HepG2 (cell line): Measurements from ENCODE around the gene MYCT1. TPM values are rescaled to one million over a fixed set of nuclear protein-coding genes. Genes with fewer than 3 reads are reported as not detected.

ENCODE experiments used
- ATAC-seq: fragments of 200-7000 bp; cut with Tn5 transposase; 3 replicates; pipeline ENCODE4 v1.9.1; 2020; ENCODE audit warnings: mild to moderate bottlenecking, moderate library complexity
- BruUV-seq: library from RNA; stranded (reverse); fragments of 400-500 nt; replicated peaks from 2 replicates; lab custom pipeline; 2021; lab: Mats Ljungman, UMichigan
- CTCF ChIA-PET: fragments of 300-600 bp; formaldehyde crosslinking; extraction: SDS; loops from one replicate; lab custom pipeline; 2021; ENCODE audit warnings: low total read pairs, inconsistent platforms, low intra/inter-chr PET ratio; lab: Yijun Ruan, JAX
- POLR2A ChIA-PET: fragments of 350-600 bp; sonication (Branson Sonifier 250); formaldehyde crosslinking; loops from one replicate; lab custom pipeline; 2020; ENCODE audit warnings: antibody characterized with exemption, inconsistent platforms; lab: Yijun Ruan, JAX
- DNase-seq: peaks from one replicate; pipeline ENCODE4 v3.0.0-alpha.2; 2015; ENCODE audit warnings: low spot score
- FAIRE-seq: peaks from 3 replicates; lab custom pipeline; 2011; peaks lifted over from hg19 to GRCh38; lab: Jason Lieb, UNC
- H2AFZ ChIP-seq: one replicate; pipeline ENCODE4 v1.6.1; 2011; ENCODE audit warnings: low read length, inconsistent platforms
- H3K27ac ChIP-seq: fragments of 300-600 bp; 3 replicates; pipeline ENCODE4 v1.8.0; 2011; ENCODE audit warnings: mixed run types, mild to moderate bottlenecking, mixed read lengths, low read length, inconsistent platforms; ENCODE audit not compliant: insufficient read depth; ENCODE audit errors: extremely low read length
- H3K27me3 ChIP-seq, 2 experiments: fragments of 200-600 bp in 1 of 2; 2 replicates in 1 of 2; 3 replicates in 1 of 2; pipeline versions ENCODE4 v1.6.0 to v1.8.0; 2011; ENCODE audit warnings: low read length in 2 of 2, mild to moderate bottlenecking in 2 of 2, moderate library complexity in 2 of 2, inconsistent platforms in 1 of 2; ENCODE audit not compliant: insufficient read depth in 2 of 2, control insufficient read depth in 1 of 2
- H3K36me3 ChIP-seq, 2 experiments: fragments of 200-600 bp in 1 of 2; replicated peaks in 1 of 2; 2 replicates in 1 of 2; 3 replicates in 1 of 2; pipeline versions ENCODE4 v1.5.1 to v1.8.0; 2011; ENCODE audit warnings: low read length in 2 of 2, inconsistent platforms in 1 of 2; ENCODE audit not compliant: insufficient read depth in 2 of 2, control insufficient read depth in 1 of 2
- H3K4me1 ChIP-seq: 2 replicates; pipeline ENCODE4 v1.5.1; 2012; ENCODE audit warnings: low read length, inconsistent platforms; ENCODE audit not compliant: insufficient read depth
- H3K4me2 ChIP-seq: 2 replicates; pipeline ENCODE4 v1.6.0; 2011; ENCODE audit warnings: low read depth, low read length, inconsistent platforms
- H3K4me3 ChIP-seq, 3 experiments: fragments of 200-600 bp in 1 of 3; sonication (generic), shearing (Covaris generic) in 1 of 3; replicated peaks in 1 of 3; 2 replicates each; pipeline ENCODE4 v1.5.1; 2011 to 2016; ENCODE audit warnings: low read length in 3 of 3, inconsistent platforms in 2 of 3, low read depth in 2 of 3, mild to moderate bottlenecking in 2 of 3, control low read depth in 1 of 3, mixed read lengths in 1 of 3; ENCODE audit not compliant: insufficient read depth in 1 of 3
- H3K79me2 ChIP-seq: one replicate; pipeline ENCODE4 v1.6.1; 2011; ENCODE audit warnings: low read length, inconsistent platforms; ENCODE audit not compliant: insufficient read depth
- H3K9ac ChIP-seq: 2 replicates; pipeline ENCODE4 v1.6.0; 2011; ENCODE audit warnings: mild to moderate bottlenecking, low read depth, low read length, inconsistent platforms; ENCODE audit not compliant: insufficient read depth
- H3K9me3 ChIP-seq: 2 replicates; pipeline ENCODE4 v1.5.1; 2012; ENCODE audit warnings: mild to moderate bottlenecking, low read length
- H4K20me1 ChIP-seq: 2 replicates; pipeline ENCODE4 v1.6.0; 2011; ENCODE audit warnings: inconsistent platforms, mild to moderate bottlenecking, low read length, moderate library complexity; ENCODE audit not compliant: insufficient read depth
- ATM ChIP-seq: fragments of 450-650 bp; IDR thresholded peaks from 2 replicates; pipeline ENCODE4 v1.7.1; 2017; ENCODE audit warnings: mild to moderate bottlenecking, borderline replicate concordance
- BRD4 ChIP-seq: sonication (generic); formaldehyde crosslinking; IDR thresholded peaks from 2 replicates; pipeline ENCODE4 v1.4.0; 2020; ENCODE audit warnings: missing genetic modification reagents
- EED ChIP-seq: sonication (generic); formaldehyde crosslinking; IDR thresholded peaks from 2 replicates; pipeline ENCODE4 v1.5.0; 2020; ENCODE audit warnings: mild to moderate bottlenecking, missing genetic modification reagents
- IRX3 ChIP-seq: sonication (generic); formaldehyde crosslinking; IDR thresholded peaks from 2 replicates; pipeline ENCODE4 v1.8.1; 2023; ENCODE audit warnings: mild to moderate bottlenecking, low read depth, missing genetic modification reagents, borderline replicate concordance
- LCORL ChIP-seq, 2 experiments: fragments of 450-650 bp in 1 of 2; sonication (generic) in 1 of 2; formaldehyde crosslinking in 1 of 2; IDR thresholded peaks; 2 replicates each; pipeline versions ENCODE4 v1.5.0 to v1.6.1; 2017 to 2020; ENCODE audit warnings: antibody characterized with exemption in 1 of 2, missing genetic modification reagents in 1 of 2
- MXD4 ChIP-seq: IDR thresholded peaks from 2 replicates; pipeline ENCODE4 v1.6.1; 2016; ENCODE audit warnings: mild to moderate bottlenecking, missing biosample characterization, missing genetic modification reagents
- NFKB2 ChIP-seq: sonication (generic); formaldehyde crosslinking; IDR thresholded peaks from 2 replicates; pipeline ENCODE4 v1.4.0; 2020; ENCODE audit warnings: missing genetic modification reagents, borderline replicate concordance
- NRL ChIP-seq: sonication (generic); formaldehyde crosslinking; IDR thresholded peaks from 2 replicates; pipeline ENCODE4 v1.5.0; 2020; ENCODE audit warnings: missing genetic modification reagents, mild to moderate bottlenecking, moderate library complexity, borderline replicate concordance
- PHB2 ChIP-seq: fragments of 450-650 bp; IDR thresholded peaks from 2 replicates; pipeline ENCODE4 v1.6.1; 2018; ENCODE audit not compliant: partially characterized antibody
- SKI ChIP-seq: fragments of 450-650 bp; IDR thresholded peaks from one replicate; pipeline ENCODE4 v1.6.1; 2018; ENCODE audit warnings: mild to moderate bottlenecking; ENCODE audit not compliant: partially characterized antibody
- ZMYM2 ChIP-seq: sonication (generic); formaldehyde crosslinking; IDR thresholded peaks from 2 replicates; pipeline ENCODE4 v1.8.0; 2022; ENCODE audit warnings: mild to moderate bottlenecking, missing genetic modification reagents
- ZNF160 ChIP-seq: sonication (generic); formaldehyde crosslinking; IDR thresholded peaks from 2 replicates; pipeline ENCODE4 v1.8.0; 2022; ENCODE audit warnings: mild to moderate bottlenecking, inconsistent platforms, missing genetic modification reagents
- ZNF878 ChIP-seq: sonication (generic); formaldehyde crosslinking; IDR thresholded peaks from 2 replicates; pipeline ENCODE4 v1.8.1; 2023; ENCODE audit warnings: mild to moderate bottlenecking, missing genetic modification reagents, moderate library complexity
- WGBS: methylation state at CpG from one replicate; pipeline ENCODE4 v1.1.6; 2017; ENCODE audit warnings: low lambda C conversion rate; 5-methylcytosine and 5-hydroxymethylcytosine counted together
- in situ Hi-C: cut with HindIII; loops from 2 replicates; pipeline ENCODE4 v1.10.0; 2017; ENCODE audit warnings: low pct_unique_long_range_greater_than_20kb; ENCODE audit not compliant: extremely low pct_ligation_motif_present
- intact Hi-C: fragments of 100-400 bp; cut with micrococcal nuclease; formaldehyde crosslinking; loops from one replicate; pipeline ENCODE4 v1.10.0; 2022; ENCODE audit not compliant: unreplicated experiment
- polyA plus RNA-seq, 8 experiments: library from polyadenylated mRNA; depleted of rRNA in 3 of 8; stranded (reverse) in 7 of 8; unstranded in 1 of 8; fragments of >200 nt; fragmentation: Illumina TruSeq in 4 of 8; extraction: Trizol in 4 of 8; gene quantifications; 2 replicates each; pipeline versions ENCODE4 v1.2.1 to v1.2.3, GENCODE V29; 2011 to 2016; ENCODE audit warnings: low read depth in 4 of 8, missing spikeins in 1 of 8, mixed read lengths in 1 of 8; ENCODE audit not compliant: insufficient read depth in 1 of 8
- total RNA-seq, 5 experiments: library from RNA; depleted of rRNA; stranded (reverse); fragments of >200 nt; fragmentation: Illumina TruSeq; extraction: Trizol; gene quantifications; 2 replicates each; pipeline ENCODE4 v1.2.3, GENCODE V29; 2016; ENCODE audit warnings: low read depth in 1 of 5
- TF ChIP-seq, protein P1 (sequence below), 2 experiments: IDR thresholded peaks; 2 replicates each; pipeline ENCODE4 v1.6.1; 2011 to 2012; ENCODE audit warnings: low read length in 2 of 2, borderline replicate concordance in 1 of 2, low read depth in 1 of 2, mild to moderate bottlenecking in 1 of 2, moderate library complexity in 1 of 2
- TF ChIP-seq, protein P2 (sequence below): sonication (generic); formaldehyde crosslinking; IDR thresholded peaks from 2 replicates; pipeline ENCODE4 v1.5.1; 2020; ENCODE audit warnings: mild to moderate bottlenecking, missing genetic modification reagents
- TF ChIP-seq, protein P3 (sequence below): sonication (generic); formaldehyde crosslinking; IDR thresholded peaks from 2 replicates; pipeline ENCODE4 v1.5.0; 2020; ENCODE audit warnings: missing genetic modification reagents
- TF ChIP-seq, protein P4 (sequence below): sonication (generic); formaldehyde crosslinking; IDR thresholded peaks from 2 replicates; pipeline ENCODE4 v1.5.0; 2020; ENCODE audit warnings: missing genetic modification reagents, mild to moderate bottlenecking, borderline replicate concordance

Gene MYCT1
- total and polyA plus RNA-seq, 2 of the 13 experiments (the other 11 are each of a cell fraction or from before 2014, with no cell fraction given): not detected

DNA sequence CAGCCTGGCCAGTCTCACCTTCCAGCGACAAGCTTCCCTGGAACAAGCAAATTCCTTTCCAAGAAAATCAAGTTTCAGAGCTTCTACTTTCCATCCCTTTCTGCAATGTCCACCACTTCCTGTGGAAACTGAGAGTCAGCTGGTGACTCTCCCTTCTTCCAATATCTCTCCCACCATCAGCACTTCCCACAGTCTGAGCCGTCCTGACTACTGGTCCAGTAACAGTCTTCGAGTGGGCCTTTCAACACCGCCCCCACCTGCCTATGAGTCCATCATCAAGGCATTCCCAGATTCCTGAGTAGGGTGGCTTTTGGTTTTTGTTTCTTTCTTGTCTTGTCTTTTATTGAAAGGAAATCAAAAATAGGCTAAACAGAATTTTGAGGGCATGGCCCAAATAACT lies 24.3 kb downstream of the MYCT1 start:
- CTCF ChIA-PET: no interaction called here
- TF ChIP-seq ZNF160: no peak
- TF ChIP-seq NRL (CRISPR knock-in tag): no peak
- TF ChIP-seq, protein P1, sequence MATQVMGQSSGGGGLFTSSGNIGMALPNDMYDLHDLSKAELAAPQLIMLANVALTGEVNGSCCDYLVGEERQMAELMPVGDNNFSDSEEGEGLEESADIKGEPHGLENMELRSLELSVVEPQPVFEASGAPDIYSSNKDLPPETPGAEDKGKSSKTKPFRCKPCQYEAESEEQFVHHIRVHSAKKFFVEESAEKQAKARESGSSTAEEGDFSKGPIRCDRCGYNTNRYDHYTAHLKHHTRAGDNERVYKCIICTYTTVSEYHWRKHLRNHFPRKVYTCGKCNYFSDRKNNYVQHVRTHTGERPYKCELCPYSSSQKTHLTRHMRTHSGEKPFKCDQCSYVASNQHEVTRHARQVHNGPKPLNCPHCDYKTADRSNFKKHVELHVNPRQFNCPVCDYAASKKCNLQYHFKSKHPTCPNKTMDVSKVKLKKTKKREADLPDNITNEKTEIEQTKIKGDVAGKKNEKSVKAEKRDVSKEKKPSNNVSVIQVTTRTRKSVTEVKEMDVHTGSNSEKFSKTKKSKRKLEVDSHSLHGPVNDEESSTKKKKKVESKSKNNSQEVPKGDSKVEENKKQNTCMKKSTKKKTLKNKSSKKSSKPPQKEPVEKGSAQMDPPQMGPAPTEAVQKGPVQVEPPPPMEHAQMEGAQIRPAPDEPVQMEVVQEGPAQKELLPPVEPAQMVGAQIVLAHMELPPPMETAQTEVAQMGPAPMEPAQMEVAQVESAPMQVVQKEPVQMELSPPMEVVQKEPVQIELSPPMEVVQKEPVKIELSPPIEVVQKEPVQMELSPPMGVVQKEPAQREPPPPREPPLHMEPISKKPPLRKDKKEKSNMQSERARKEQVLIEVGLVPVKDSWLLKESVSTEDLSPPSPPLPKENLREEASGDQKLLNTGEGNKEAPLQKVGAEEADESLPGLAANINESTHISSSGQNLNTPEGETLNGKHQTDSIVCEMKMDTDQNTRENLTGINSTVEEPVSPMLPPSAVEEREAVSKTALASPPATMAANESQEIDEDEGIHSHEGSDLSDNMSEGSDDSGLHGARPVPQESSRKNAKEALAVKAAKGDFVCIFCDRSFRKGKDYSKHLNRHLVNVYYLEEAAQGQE (IDR thresholded peaks at IDR 0.05; ENCODE audit: borderline replicate concordance in 1 of 2, low read depth in 1 of 2, low read length in 2 of 2): no peak
- TF ChIP-seq, protein P2, sequence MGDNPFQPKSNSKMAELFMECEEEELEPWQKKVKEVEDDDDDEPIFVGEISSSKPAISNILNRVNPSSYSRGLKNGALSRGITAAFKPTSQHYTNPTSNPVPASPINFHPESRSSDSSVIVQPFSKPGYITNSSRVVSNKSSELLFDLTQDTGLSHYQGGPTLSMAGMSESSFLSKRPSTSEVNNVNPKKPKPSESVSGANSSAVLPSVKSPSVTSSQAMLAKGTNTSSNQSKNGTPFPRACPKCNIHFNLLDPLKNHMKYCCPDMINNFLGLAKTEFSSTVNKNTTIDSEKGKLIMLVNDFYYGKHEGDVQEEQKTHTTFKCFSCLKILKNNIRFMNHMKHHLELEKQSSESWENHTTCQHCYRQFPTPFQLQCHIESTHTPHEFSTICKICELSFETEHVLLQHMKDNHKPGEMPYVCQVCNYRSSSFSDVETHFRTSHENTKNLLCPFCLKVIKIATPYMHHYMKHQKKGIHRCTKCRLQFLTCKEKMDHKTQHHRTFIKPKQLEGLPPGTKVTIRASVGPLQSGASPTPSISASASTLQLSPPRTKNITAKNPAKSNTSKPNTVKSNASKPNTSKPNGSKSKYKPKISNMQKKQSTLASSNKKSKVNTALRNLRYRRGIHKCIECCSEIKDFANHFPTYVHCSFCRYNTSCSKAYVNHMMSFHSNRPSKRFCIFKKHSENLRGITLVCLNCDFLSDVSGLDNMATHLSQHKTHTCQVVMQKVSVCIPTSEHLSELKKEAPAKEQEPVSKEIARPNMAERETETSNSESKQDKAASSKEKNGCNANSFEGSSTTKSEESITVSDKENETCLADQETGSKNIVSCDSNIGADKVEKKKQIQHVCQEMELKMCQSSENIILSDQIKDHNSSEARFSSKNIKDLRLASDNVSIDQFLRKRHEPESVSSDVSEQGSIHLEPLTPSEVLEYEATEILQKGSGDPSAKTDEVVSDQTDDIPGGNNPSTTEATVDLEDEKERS (CRISPR knock-in tag): no peak
- TF ChIP-seq IRX3 (CRISPR knock-in tag): no peak
- TF ChIP-seq PHB2: no peak
- TF ChIP-seq, protein P3, sequence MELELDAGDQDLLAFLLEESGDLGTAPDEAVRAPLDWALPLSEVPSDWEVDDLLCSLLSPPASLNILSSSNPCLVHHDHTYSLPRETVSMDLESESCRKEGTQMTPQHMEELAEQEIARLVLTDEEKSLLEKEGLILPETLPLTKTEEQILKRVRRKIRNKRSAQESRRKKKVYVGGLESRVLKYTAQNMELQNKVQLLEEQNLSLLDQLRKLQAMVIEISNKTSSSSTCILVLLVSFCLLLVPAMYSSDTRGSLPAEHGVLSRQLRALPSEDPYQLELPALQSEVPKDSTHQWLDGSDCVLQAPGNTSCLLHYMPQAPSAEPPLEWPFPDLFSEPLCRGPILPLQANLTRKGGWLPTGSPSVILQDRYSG (CRISPR knock-in tag): no peak
- no peak for TF ChIP-seq ZMYM2
- no peak for TF ChIP-seq SKI
- no peak for TF ChIP-seq LCORL (IDR thresholded peaks at IDR 0.05)
- TF ChIP-seq LCORL (CRISPR knock-in tag; IDR thresholded peaks at IDR 0.05): no peak
- TF ChIP-seq MXD4 (CRISPR knock-in tag): no peak
- TF ChIP-seq EED: no peak
- TF ChIP-seq NFKB2 (CRISPR knock-in tag): no peak
- no peak for TF ChIP-seq BRD4 (CRISPR knock-in tag)
- TF ChIP-seq, protein P4, sequence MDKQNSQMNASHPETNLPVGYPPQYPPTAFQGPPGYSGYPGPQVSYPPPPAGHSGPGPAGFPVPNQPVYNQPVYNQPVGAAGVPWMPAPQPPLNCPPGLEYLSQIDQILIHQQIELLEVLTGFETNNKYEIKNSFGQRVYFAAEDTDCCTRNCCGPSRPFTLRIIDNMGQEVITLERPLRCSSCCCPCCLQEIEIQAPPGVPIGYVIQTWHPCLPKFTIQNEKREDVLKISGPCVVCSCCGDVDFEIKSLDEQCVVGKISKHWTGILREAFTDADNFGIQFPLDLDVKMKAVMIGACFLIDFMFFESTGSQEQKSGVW (CRISPR knock-in tag): no peak
- TF ChIP-seq ZNF878 (CRISPR knock-in tag): no peak
- TF ChIP-seq ATM: no peak

More for the DNA sequence above, 24.3 kb downstream of the MYCT1 start:
- no peaks in the 10 kb centered on the region for H3K79me2 ChIP-seq
- ATAC-seq (no peak), FAIRE-seq (no peak), DNase-seq (no peak)
- POLR2A ChIA-PET: no interaction called here
- H3K4me2 ChIP-seq: no peak overlapping the region
- no peaks in the 10 kb centered on the region for H3K27me3 ChIP-seq
- H3K4me1 ChIP-seq: no peaks in the 10 kb centered on the region
- H3K4me3 ChIP-seq: no peak overlapping the region
- intact Hi-C loops (no loop called here), in situ Hi-C loops (no loop called here)
- no peak overlapping the region for H3K9ac ChIP-seq
- 9% methylated on average over 4 of the region's 4 CpGs for whole genome bisulfite sequencing
- no peak overlapping the region for H2AFZ ChIP-seq
- BruUV-seq: no TSS peak
- H3K9me3 ChIP-seq: no peaks in the 10 kb centered on the region
- H4K20me1 ChIP-seq: no peaks in the 10 kb centered on the region
- H3K27ac ChIP-seq: no peak overlapping the region
- no peaks in the 10 kb centered on the region for H3K36me3 ChIP-seq
